Esophagus muscularis mucosa (tissue), 4 donors: ENCODE data around the gene TXK. TPM values are rescaled to one million over a fixed set of nuclear protein-coding genes. Genes with fewer than 3 reads are reported as not detected.

ENCODE experiments used
- DNase-seq: peaks from one replicate; pipeline ENCODE4 v3.0.0-alpha.2; 2017; ENCODE audit errors: extremely low spot score
- H3K27ac ChIP-seq, 4 donors: fragments of 200-600 bp; sonication (generic); replicated peaks in 1 of 4; 1 replicate in 3 of 4; 2 replicates in 1 of 4; pipeline ENCODE4 v1.5.1; 2016 to 2019; ENCODE audit warnings: mild to moderate bottlenecking in 1 of 4
- H3K27me3 ChIP-seq, 4 donors: fragments of 200-600 bp; sonication (generic); one replicate each; pipeline versions ENCODE4 v1.5.1 to v1.6.0; 2016 to 2019
- H3K36me3 ChIP-seq, 4 donors: fragments of 200-600 bp; sonication (generic); one replicate each; pipeline ENCODE4 v1.5.1; 2016 to 2019
- H3K4me1 ChIP-seq, 4 donors: fragments of 200-600 bp; sonication (generic); one replicate each; pipeline ENCODE4 v1.5.1; 2016 to 2019
- H3K4me3 ChIP-seq, 4 donors: fragments of 200-600 bp; sonication (generic); 1 replicate in 2 of 4; 2 replicates in 2 of 4; pipeline ENCODE4 v1.5.1; 2016 to 2019; ENCODE audit warnings: mild to moderate bottlenecking in 4 of 4, moderate library complexity in 1 of 4
- H3K9me3 ChIP-seq, 4 donors: fragments of 200-600 bp; sonication (generic); 1 replicate in 3 of 4; 2 replicates in 1 of 4; pipeline ENCODE4 v1.5.1; 2016 to 2019
- EP300 ChIP-seq: sonication (generic); formaldehyde crosslinking; IDR thresholded peaks from one replicate; pipeline ENCODE4 v1.6.1; 2017; ENCODE audit warnings: antibody characterized with exemption
- POLR2A ChIP-seq: fragments of 450-650 bp; IDR thresholded peaks from one replicate; pipeline ENCODE4 v1.6.1; 2017; ENCODE audit warnings: antibody characterized with exemption, moderate library complexity, mild to moderate bottlenecking, low read depth
- POLR2AphosphoS5 ChIP-seq, 2 donors: sonication (generic); formaldehyde crosslinking; IDR thresholded peaks; one replicate each; pipeline ENCODE4 v1.6.1; 2017; ENCODE audit warnings: antibody characterized with exemption in 2 of 2
- WGBS: methylation state at CpG from one replicate; pipeline ENCODE4 v1.1.5; 2018; 5-methylcytosine and 5-hydroxymethylcytosine counted together
- intact Hi-C: fragments of 100-400 bp; cut with DNase I; formaldehyde crosslinking; loops from one replicate; pipeline ENCODE4 v1.15.1; 2023
- total RNA-seq, 4 donors: library from RNA; depleted of rRNA; stranded (reverse); fragments of >200 nt; gene quantifications; one replicate each; pipeline versions ENCODE4 v1.1.0 to v1.2.1, GENCODE V29; 2016
- TF ChIP-seq, protein P1 (sequence below), 3 experiments: fragments of 200-600 bp in 2 of 3; fragments of 450-650 bp in 1 of 3; sonication (generic) in 2 of 3; IDR thresholded peaks; one replicate each; pipeline ENCODE4 v1.5.1; 2017 to 2019; ENCODE audit warnings: antibody characterized with exemption in 3 of 3, mild to moderate bottlenecking in 2 of 3, moderate library complexity in 1 of 3

The TXK gene
- total RNA-seq, 4 donors from 2014 or later: 0.92 to 2.1 (median 1.1) TPM

DNA sequence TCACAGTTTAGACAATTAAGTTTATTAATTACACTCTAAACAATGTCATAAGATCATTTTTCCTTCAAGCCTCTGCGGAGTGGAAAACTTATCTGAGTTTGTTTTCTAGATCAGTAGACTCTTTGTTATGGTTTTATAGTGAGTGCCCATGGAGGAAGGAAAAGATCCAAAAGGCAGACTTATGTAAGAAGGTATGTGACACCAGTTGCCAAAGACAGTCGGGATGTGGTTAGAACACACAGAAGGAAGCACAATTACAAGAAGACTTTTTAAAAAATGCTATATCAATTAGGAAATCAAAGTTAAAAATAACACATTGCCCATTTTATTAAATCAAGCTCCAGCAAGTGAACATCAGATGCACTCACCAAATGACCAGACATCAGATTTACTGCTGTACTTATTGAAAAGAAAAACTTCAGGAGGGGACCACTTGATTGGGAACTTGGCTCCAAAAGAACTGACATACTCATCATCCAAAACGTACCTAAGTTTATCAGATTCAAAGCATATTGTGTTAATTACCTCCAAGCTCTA lies 60.4 kb downstream of the TXK start:
- H3K36me3 ChIP-seq: no peaks in the 10 kb centered on the region
- no peak overlapping the region for H3K4me3 ChIP-seq
- no peak overlapping the region for H3K27ac ChIP-seq
- 40% methylated on average over 3 of the region's 3 CpGs for WGBS
- H3K4me1 ChIP-seq: no peaks in the 10 kb centered on the region
- no peak for TF ChIP-seq POLR2AphosphoS5 (IDR thresholded peaks at IDR 0.05)
- TF ChIP-seq EP300: no peak
- TF ChIP-seq, protein P1, sequence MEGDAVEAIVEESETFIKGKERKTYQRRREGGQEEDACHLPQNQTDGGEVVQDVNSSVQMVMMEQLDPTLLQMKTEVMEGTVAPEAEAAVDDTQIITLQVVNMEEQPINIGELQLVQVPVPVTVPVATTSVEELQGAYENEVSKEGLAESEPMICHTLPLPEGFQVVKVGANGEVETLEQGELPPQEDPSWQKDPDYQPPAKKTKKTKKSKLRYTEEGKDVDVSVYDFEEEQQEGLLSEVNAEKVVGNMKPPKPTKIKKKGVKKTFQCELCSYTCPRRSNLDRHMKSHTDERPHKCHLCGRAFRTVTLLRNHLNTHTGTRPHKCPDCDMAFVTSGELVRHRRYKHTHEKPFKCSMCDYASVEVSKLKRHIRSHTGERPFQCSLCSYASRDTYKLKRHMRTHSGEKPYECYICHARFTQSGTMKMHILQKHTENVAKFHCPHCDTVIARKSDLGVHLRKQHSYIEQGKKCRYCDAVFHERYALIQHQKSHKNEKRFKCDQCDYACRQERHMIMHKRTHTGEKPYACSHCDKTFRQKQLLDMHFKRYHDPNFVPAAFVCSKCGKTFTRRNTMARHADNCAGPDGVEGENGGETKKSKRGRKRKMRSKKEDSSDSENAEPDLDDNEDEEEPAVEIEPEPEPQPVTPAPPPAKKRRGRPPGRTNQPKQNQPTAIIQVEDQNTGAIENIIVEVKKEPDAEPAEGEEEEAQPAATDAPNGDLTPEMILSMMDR (IDR thresholded peaks at IDR 0.05): no peak
- no peak for TF ChIP-seq POLR2A
- no peaks in the 10 kb centered on the region for H3K9me3 ChIP-seq
- intact Hi-C loops: no loop called here
- no peaks in the 10 kb centered on the region for H3K27me3 ChIP-seq
- no peak for DNase-seq

DNA sequence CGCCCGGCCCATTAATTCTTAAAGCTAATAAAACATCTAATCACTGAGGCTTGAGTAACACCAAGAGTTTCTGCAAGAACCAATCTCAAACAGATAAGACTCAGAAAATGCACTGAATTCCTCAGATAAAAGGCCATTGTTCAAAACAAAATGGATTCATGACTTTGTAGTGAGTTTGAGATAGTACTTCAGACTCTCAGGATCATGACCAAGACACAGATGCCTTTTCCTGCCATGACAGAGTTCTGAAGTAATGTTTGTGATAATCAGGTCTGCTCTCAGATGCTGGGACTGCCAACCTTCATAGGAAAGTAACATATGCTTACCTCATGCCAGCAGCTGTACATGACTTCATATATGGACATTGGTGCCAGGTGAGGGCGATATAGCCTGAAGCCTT lies 62.9 kb downstream of the TXK start:
- H3K27me3 ChIP-seq: no peaks in the 10 kb centered on the region
- WGBS: 98% methylated on average over 3 of the region's 3 CpGs
- intact Hi-C loops: no loop called here
- H3K9me3 ChIP-seq: no peaks in the 10 kb centered on the region
- H3K27ac ChIP-seq: no peak overlapping the region
- H3K36me3 ChIP-seq: no peaks in the 10 kb centered on the region
- no peaks in the 10 kb centered on the region for H3K4me1 ChIP-seq
- no peak overlapping the region for H3K4me3 ChIP-seq
- no peak for TF ChIP-seq EP300
- no peak for DNase-seq

DNA sequence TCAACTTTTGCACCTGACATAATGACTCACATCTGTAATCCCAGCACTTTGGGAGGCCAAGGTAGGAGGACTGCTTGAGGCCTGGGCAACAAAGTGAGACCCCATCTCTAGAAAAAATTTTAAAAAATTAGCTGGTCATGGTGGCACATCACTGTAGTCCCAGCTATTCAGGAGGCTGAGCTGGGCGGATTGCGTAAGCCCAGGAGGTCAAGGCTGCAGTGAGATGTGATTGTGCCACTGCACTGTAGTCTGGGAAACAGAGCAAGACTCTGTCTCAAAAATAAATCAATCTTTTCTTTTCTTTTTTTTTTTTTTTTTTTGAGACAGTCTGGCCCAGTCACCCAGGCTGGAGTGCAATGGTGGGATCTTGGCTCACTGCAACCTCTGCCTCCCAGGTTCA lies 65.0 kb downstream of the TXK start:
- Histone ChIP-seq H3K27ac (no peak overlapping the region), H3K9me3 (no peaks in the 10 kb centered on the region), H3K4me3 (no peak overlapping the region), H3K4me1 (no peaks in the 10 kb centered on the region), H3K27me3 (no peaks in the 10 kb centered on the region), H3K36me3 (no peaks in the 10 kb centered on the region)
- intact Hi-C loops: no loop called here
- no peak for DNase-seq
- no peak for TF ChIP-seq POLR2AphosphoS5 (IDR thresholded peaks at IDR 0.05)
- no peak for TF ChIP-seq POLR2A
- TF ChIP-seq, protein P1 (IDR thresholded peaks at IDR 0.05): no peak
- no peak for TF ChIP-seq EP300
- 40% methylated on average over 2 of the region's 2 CpGs for WGBS

DNA sequence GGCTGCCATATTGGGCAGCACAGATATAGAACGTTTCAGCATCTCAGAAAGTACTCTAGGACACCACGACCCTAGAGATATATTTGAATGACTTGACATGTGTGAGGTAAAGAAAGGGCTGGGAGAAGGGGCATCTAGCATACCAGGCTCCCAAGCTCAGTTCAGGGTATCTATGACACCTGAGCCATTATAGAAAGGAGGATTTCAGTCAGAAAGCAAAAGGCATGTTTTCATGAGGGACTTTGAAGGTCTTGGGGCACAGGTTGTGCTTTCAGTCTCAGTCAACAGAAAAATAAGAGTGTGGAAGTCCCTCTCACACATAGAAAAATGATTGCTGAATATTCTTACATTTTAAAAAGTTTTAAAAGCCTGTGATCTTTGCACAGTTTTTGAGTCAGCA lies 65.9 kb downstream of the TXK start:
- Histone ChIP-seq H3K9me3 (no peaks in the 10 kb centered on the region), H3K27me3 (no peaks in the 10 kb centered on the region), H3K4me1 (no peaks in the 10 kb centered on the region), H3K36me3 (no peaks in the 10 kb centered on the region), H3K27ac (no peak overlapping the region), H3K4me3 (no peak overlapping the region)
- DNase-seq: no peak
- intact Hi-C loops: no loop called here
- TF ChIP-seq POLR2A (no peak), EP300 (no peak), POLR2AphosphoS5 (IDR thresholded peaks at IDR 0.05) (no peak)
- TF ChIP-seq, protein P1 (IDR thresholded peaks at IDR 0.05): no peak
- WGBS: 72% methylated on average over 2 of the region's 2 CpGs

DNA sequence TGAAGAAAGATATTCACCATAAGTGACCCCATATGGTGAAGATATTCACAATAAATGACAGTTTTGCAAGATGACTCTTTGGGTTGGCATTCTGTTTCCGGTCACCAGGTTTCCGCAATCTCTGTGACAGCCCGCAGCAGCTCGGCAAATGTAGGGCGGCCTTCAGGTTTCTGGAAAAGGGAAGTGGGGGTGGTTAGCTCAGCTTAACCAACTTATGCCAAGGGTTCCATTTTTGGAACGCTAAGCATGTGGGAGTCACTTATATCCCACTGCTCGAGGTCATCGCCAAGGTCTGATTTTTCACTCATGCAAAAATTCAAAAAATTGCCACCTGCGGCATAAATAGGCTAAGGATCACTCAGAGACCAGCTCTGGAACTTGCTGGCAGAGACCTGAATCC lies 66.5 kb downstream of the TXK start:
- no peaks in the 10 kb centered on the region for H3K27me3 ChIP-seq
- no peak overlapping the region for H3K27ac ChIP-seq
- no peak for DNase-seq
- no peaks in the 10 kb centered on the region for H3K36me3 ChIP-seq
- no peaks in the 10 kb centered on the region for H3K9me3 ChIP-seq
- intact Hi-C loops: no loop called here
- no peak overlapping the region for H3K4me3 ChIP-seq
- TF ChIP-seq EP300 (no peak), POLR2AphosphoS5 (IDR thresholded peaks at IDR 0.05) (no peak), POLR2A (no peak)
- TF ChIP-seq, protein P1 (IDR thresholded peaks at IDR 0.05): no peak
- no peaks in the 10 kb centered on the region for H3K4me1 ChIP-seq
- WGBS: 84% methylated on average over 9 of the region's 9 CpGs
